ENCODE results near the gene WAPL. TPM values are rescaled to one million over a fixed set of nuclear protein-coding genes. Genes with fewer than 3 reads are reported as not detected.

WAPL gene
- total RNA-seq, 1 donor = 40.2 TPM

GRCh38 chr10:86443936-86444335 is 77.7 kb downstream of the WAPL start:
- H3K79me2 ChIP-seq (ENCODE audit: insufficient read depth, low read length) = peaks cover 12% of the 10 kb centered on the region
- peaks cover 3% of the 10 kb centered on the region for H4K20me1 ChIP-seq (ENCODE audit: insufficient read depth, low read length)
- H3K9me3 ChIP-seq (ENCODE audit: low read depth, low read length) = no peaks in the 10 kb centered on the region
- no peaks in the 10 kb centered on the region for H3K27me3 ChIP-seq (ENCODE audit: insufficient read depth, low read length)
- H2AFZ ChIP-seq (ENCODE audit: low read length) = no peak overlapping the region
- no peak overlapping the region for H3K4me2 ChIP-seq (ENCODE audit: insufficient read depth, low read length)
- peaks cover 47% of the 10 kb centered on the region for H3K36me3 ChIP-seq (ENCODE audit: insufficient read depth, low read length)
- H3K27ac ChIP-seq (ENCODE audit: low read depth, low read length) = peak overlapping the region; percentile 47
- H3K4me3 ChIP-seq (ENCODE audit: insufficient read depth, low read length) = no peak overlapping the region
- no peak for DNase-seq (ENCODE audit: insufficient read length, low spot score, missing footprints)
- H3K4me1 ChIP-seq (ENCODE audit: insufficient read depth, low read length) = peaks cover 26% of the 10 kb centered on the region
- TF ChIP-seq, protein P1, sequence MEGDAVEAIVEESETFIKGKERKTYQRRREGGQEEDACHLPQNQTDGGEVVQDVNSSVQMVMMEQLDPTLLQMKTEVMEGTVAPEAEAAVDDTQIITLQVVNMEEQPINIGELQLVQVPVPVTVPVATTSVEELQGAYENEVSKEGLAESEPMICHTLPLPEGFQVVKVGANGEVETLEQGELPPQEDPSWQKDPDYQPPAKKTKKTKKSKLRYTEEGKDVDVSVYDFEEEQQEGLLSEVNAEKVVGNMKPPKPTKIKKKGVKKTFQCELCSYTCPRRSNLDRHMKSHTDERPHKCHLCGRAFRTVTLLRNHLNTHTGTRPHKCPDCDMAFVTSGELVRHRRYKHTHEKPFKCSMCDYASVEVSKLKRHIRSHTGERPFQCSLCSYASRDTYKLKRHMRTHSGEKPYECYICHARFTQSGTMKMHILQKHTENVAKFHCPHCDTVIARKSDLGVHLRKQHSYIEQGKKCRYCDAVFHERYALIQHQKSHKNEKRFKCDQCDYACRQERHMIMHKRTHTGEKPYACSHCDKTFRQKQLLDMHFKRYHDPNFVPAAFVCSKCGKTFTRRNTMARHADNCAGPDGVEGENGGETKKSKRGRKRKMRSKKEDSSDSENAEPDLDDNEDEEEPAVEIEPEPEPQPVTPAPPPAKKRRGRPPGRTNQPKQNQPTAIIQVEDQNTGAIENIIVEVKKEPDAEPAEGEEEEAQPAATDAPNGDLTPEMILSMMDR (IDR thresholded peaks at IDR 0.05; ENCODE audit: extremely low read depth, low read depth, low read length) = no peak

DNA sequence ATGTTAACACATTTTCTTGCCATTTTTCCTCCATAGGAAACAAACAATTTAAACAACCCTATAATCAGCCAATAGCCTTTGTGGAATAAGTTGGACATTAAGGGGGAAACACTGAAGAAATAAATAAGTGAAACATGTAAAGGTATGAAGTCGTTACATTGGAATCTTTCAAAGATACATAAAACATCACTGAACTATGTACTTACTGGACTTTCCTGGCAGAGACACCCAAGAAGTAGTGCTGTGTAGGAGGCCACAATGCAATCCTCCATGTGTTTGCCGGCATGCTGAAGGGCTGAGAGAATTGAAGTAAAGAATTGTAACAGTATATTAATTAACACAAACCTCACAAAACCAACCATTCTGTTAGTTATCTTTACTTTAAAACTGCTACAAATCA is 78.5 kb downstream of the WAPL start:
- Histone ChIP-seq H3K27me3 (ENCODE audit: insufficient read depth, low read length) (no peaks in the 10 kb centered on the region), H3K4me1 (ENCODE audit: insufficient read depth, low read length) (peaks cover 26% of the 10 kb centered on the region), H3K79me2 (ENCODE audit: insufficient read depth, low read length) (peaks cover 12% of the 10 kb centered on the region), H3K27ac (ENCODE audit: low read depth, low read length) (peak overlapping the region; percentile 47), H4K20me1 (ENCODE audit: insufficient read depth, low read length) (peaks cover 3% of the 10 kb centered on the region), H3K36me3 (ENCODE audit: insufficient read depth, low read length) (peaks cover 53% of the 10 kb centered on the region), H3K4me2 (ENCODE audit: insufficient read depth, low read length) (no peak overlapping the region), H2AFZ (ENCODE audit: low read length) (no peak overlapping the region), H3K4me3 (ENCODE audit: insufficient read depth, low read length) (no peak overlapping the region), H3K9me3 (ENCODE audit: low read depth, low read length) (no peaks in the 10 kb centered on the region)
- no peak for DNase-seq (ENCODE audit: insufficient read length, low spot score, missing footprints)
- TF ChIP-seq, protein P1 (IDR thresholded peaks at IDR 0.05; ENCODE audit: extremely low read depth, low read depth, low read length) = no peak

DNA sequence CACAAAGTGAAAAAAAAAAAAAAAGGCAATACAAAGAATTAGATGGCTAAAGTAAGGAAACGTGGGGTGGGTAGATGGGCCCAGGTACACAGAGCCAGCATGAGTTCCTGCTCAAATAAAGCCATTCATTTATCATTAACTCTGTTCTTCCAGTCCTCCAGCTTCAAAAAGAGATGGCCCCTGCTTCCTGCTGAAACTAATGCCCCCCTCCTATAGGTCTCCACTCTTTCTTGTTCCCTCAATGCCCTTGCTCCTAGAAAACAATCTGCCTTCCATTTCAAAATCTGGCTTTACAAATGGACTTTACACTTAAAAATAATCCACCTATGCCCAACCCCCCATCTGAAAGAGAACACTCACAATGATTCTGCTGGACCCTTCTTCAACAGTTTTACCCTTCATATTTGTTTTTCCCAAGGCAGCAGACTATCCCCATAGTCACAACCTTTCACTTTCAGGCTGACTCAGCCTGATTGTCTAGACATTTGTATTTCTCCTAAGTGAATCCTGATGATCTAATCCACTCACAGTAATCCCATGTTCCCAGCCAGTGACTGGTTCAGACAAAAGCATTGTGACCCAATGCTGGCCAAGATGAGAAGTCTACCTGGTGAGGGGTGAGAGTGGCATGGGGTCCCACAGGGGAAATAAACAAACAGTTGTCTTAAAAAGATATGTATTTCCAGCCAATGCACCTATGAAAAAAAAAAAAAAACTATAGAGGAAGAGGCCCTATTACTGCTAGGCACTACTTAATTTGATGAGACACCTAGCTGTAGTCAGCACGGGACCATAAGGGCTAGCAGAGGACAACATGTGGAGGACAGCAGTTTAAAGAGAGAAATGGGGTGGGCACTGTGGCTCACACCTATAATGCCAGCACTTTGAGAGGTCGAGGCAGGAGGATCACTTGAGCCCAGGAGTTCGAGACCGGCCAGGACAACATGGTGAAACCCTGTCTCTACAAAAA is 80.4 kb downstream of the WAPL start:
- TF ChIP-seq, protein P1 (IDR thresholded peaks at IDR 0.05; ENCODE audit: extremely low read depth, low read depth, low read length) = no peak
- Histone ChIP-seq H2AFZ (ENCODE audit: low read length) (no peak overlapping the region), H3K27ac (ENCODE audit: low read depth, low read length) (peak overlapping the region; percentile 91), H3K4me2 (ENCODE audit: insufficient read depth, low read length) (peak overlapping the region; percentile 35), H3K36me3 (ENCODE audit: insufficient read depth, low read length) (peaks cover 67% of the 10 kb centered on the region), H3K4me3 (ENCODE audit: insufficient read depth, low read length) (no peak overlapping the region), H3K9me3 (ENCODE audit: low read depth, low read length) (no peaks in the 10 kb centered on the region), H3K27me3 (ENCODE audit: insufficient read depth, low read length) (no peaks in the 10 kb centered on the region), H3K4me1 (ENCODE audit: insufficient read depth, low read length) (peaks cover 26% of the 10 kb centered on the region), H4K20me1 (ENCODE audit: insufficient read depth, low read length) (peaks cover 3% of the 10 kb centered on the region), H3K79me2 (ENCODE audit: insufficient read depth, low read length) (peaks cover 12% of the 10 kb centered on the region)
- peak; percentile 68 for DNase-seq (ENCODE audit: insufficient read length, low spot score, missing footprints)

DNA sequence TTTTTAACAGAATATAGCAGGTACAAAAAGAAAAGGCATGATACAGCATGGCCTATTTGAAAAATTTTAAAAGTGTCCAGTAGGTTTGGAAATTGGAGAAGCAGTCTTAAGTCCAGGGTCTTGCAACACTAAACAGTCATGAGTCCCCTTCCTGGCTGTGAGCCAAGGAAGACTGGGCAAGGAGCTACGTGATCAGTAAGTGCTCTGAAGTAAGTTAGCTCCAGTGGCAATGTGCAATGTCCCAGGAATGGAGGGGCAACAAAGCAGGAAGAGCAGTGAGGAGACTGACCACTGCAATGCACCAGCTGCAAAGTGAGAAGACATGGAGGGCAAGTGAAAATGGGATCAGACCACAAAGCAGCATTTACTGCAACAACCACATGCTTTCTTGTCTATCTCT is 82.0 kb downstream of the WAPL start:
- Histone ChIP-seq H3K36me3 (ENCODE audit: insufficient read depth, low read length) (peaks cover 62% of the 10 kb centered on the region), H3K27ac (ENCODE audit: low read depth, low read length) (peak overlapping the region; percentile 60), H3K4me3 (ENCODE audit: insufficient read depth, low read length) (no peak overlapping the region), H2AFZ (ENCODE audit: low read length) (no peak overlapping the region), H3K9me3 (ENCODE audit: low read depth, low read length) (no peaks in the 10 kb centered on the region), H4K20me1 (ENCODE audit: insufficient read depth, low read length) (peaks cover 3% of the 10 kb centered on the region), H3K4me2 (ENCODE audit: insufficient read depth, low read length) (no peak overlapping the region), H3K79me2 (ENCODE audit: insufficient read depth, low read length) (peaks cover 7% of the 10 kb centered on the region), H3K4me1 (ENCODE audit: insufficient read depth, low read length) (peaks cover 32% of the 10 kb centered on the region), H3K27me3 (ENCODE audit: insufficient read depth, low read length) (no peaks in the 10 kb centered on the region)
- TF ChIP-seq, protein P1 (IDR thresholded peaks at IDR 0.05; ENCODE audit: extremely low read depth, low read depth, low read length) = peak; percentile 20
- no peak for DNase-seq (ENCODE audit: insufficient read length, low spot score, missing footprints)
